HTR-8/SVneo (cell line): ENCODE measurements around the gene ZNF33A.
A peak's percentile ranks its signal among the peaks of the same experiment; 100 is the strongest.
"Not testable (repeated sequence)": the region's sequence is repeated elsewhere in the genome, so short reads cannot be mapped to it uniquely, and the experiment has no call there.

Source experiments
- DNase-seq: peaks from one replicate; pipeline ENCODE4 v3.0.0; 2011; ENCODE audit warnings: low spot score, mixed read lengths; ENCODE audit not compliant: insufficient read length
- FAIRE-seq: peaks from 2 replicates; lab custom pipeline; 2011; peaks lifted over from hg19 to GRCh38; lab: Jason Lieb, UNC

The ZNF33A gene

DNA sequence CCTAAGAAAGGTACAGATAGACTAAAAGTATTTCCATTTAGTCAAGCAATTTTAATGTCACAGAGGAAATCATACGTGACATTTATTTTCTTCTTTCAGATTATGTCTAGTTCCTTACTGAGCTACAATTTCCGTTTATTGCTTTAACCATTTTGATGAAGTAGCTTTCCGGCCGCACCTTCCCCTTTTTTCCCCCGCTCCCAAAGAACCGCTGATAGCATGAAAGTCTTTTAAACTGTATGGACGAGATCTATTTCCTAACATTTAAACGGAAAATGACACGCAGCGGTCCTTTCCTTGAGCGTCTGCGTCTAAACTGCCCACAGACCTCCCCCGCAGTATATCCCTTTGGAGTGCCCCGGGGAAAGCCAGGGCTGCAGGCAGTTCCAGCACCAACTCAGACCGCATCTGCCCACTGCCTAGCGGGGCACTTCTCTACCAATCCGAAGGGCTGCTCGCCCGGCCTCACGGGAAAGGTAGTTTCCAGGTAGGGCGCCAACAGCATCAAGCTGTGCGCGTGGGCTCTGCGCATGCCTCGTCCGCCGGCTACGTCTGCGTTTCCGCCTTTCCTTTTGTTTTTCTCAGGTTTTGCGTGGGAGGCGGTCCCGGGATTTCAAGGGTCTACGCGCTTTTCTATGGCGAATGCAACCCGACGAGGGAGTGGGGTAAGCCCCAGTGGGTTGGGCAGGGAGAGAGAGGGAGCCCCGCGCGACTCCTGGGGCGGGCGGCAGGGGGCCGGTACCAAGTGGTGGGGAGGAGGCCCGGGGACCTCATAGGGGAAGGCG is at the start of gene ZNF33A:
Gene ZNF33A (plus strand): TSS at position 557 of the 785 bp plus-strand sequence. CDS start 1,667 bp downstream, outside the sequence.
- FAIRE-seq, result peak; percentile 66
- DNase-seq, result peak; percentile 91

DNA sequence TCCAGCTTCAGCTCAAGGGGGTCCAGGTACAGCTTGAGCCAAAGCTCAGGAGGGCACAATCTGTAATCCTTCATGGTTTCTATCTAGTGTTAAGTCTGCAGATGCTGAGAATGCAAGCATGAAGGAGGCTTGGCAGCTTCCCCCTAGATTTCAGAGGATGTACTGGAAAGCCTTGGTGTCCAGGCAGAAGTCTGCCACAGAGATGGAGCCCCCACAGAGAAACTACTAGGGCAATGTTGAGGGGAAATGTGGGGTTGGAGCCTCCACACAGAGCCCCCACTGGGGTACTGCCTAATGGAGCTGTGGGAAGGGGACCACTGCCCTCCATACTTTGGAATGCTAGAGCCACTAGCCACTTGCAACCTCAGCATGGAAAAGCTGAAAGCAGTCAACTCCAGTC is 45.5 kb upstream of the ZNF33A start:
- DNase-seq, result no peak
- FAIRE-seq, result no peak

- DNase-seq, result no peak
- no peak for FAIRE-seq
These were observed 38.1 kb upstream of the ZNF33A start for GRCh38 chr10:37972396-37972795.

- peak; percentile 9 for FAIRE-seq
These were observed 35.0 kb upstream of the ZNF33A start for GRCh38 chr10:37975401-37975991.

DNA sequence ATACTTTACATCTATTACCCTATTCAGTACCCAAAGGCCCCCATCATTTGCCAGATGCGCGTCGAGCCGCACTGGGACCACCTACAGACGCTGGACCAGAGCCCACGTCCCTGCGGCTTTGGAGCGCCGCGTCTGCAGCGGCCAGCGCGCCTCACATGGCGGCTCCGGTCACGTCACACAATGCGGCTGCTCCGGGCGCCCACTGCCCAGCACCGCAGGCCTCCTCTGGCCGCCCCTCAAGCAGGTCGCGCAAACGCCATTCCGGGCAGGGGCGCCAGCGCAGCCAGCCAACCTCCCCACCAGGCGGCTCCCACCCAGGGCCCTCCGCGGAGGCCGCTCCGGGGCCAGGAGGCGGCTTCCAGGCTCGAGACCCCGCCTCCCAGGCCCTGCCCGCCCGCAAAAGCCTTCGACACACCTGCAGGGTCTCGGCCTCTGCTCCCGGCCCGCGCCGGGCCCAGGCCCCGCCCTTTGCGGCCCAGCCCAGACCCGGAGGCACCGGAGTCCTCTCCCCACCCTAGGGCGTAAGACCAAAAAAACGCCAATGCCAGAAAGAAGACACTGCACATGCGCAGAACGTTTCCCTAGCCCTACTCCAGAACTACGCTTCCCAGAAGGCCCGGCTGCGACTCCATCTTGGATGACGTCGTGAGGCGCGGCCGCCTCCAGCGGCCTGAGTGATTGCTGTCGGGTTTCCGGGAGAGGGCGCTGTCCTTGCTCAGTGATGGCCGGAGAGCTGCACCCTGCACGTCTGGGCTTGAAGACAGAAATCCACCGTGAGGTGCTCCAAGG is 34.2 kb upstream of the ZNF33A start, which contains the start of gene ZNF25:
Gene ZNF25 (minus strand): TSS at position 557 of the 789 bp plus-strand sequence. CDS start 4,925 bp downstream, outside the sequence.
- FAIRE-seq, result peak; percentile 97
- DNase-seq, result peak; percentile 98

More at GRCh38 chr10:37975401-37975991, 35.0 kb upstream of the ZNF33A start:
- DNase-seq, result no peak

- FAIRE-seq (no peak), DNase-seq (no peak)
These were observed 33.6 kb upstream of the ZNF33A start for GRCh38 chr10:37976880-37977203.

DNA sequence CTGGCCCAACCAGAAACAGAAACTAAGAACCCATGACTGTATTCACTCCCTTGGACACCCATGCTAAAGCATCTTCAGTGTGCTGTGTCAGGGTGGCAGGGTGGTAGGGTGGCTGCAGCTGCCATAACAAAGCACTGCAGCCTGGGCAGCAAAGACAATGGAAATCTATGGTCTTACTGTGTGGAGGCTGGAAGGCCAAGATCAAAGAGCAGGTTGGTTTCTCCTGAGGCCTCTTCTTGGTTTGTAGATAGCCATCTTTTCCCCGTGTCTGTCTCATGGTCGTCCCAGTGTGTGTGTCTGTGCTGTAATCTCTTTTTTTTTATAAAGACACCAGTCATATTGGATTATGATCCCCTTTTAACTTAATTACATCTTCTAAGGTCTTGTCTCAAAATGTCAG is 18.8 kb upstream of the ZNF33A start:
- DNase-seq (no peak), FAIRE-seq (no peak)

DNA sequence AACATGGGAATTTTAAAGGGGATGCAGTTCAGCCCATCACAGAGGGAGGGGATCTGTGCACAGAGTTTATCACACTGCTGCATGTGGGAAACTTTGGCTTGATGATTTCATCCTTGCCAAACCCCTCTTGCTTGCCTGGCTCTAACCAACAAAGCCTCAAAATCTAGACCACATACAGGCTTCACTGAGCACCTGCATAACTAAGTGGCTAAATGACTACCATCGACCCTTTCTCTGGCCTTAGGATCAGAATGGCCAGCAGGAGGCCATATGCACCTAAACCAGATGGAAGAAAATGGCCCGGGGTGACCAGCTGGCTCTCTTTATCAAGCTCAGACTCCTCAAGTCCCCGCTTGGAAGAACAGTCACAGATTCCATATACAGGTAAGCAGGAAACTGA is 18.4 kb upstream of the ZNF33A start:
- no peak for FAIRE-seq
- no peak for DNase-seq

DNA sequence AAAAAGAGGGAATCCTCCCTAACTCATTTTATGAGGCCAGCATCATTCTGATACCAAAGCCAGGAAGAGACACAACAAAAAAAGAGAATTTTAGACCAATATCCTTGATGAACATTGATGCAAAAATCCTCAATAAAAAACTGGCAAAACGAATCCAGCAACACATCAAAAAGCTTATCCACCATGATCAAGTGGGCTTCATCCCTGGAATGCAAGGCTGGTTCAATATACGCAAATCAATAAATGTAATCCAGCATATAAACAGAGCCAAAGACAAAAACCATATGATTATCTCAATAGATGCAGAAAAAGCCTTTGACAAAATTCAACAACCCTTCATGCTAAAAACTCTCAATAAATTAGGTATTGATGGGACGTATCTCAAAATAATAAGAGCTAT is 11.6 kb upstream of the ZNF33A start:
- not testable (repeated sequence) for DNase-seq, FAIRE-seq

- FAIRE-seq, DNase-seq: not testable (repeated sequence)
These were observed 10.0 kb upstream of the ZNF33A start for GRCh38 chr10:38000474-38000873.

DNA sequence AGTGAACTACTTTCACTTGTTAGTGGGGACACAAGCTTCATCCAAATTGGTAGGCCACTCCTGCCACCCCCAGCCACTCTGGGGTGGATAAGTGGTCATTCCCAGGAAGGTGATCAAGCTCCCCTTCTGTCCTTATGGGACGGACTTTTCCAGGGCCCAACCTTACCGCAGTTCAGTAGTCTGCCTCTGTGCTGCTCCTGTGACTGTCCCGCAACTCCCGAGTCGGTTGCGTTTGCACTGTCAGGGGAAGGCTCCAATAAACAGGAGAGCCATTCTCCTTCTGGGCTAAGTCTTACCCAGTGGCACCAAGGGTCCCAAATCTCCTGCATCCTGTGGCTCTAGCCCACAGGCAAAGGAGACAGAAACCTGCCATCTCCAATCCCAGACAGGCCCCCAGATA is 7.4 kb upstream of the ZNF33A start:
- DNase-seq (no peak), FAIRE-seq (no peak)

GRCh38 chr10:38003588-38003987 is 6.9 kb upstream of the ZNF33A start:
- FAIRE-seq (no peak), DNase-seq (no peak)

GRCh38 chr10:38007551-38007950 is 2.9 kb upstream of the ZNF33A start:
- no peak for DNase-seq
- no peak for FAIRE-seq

DNA sequence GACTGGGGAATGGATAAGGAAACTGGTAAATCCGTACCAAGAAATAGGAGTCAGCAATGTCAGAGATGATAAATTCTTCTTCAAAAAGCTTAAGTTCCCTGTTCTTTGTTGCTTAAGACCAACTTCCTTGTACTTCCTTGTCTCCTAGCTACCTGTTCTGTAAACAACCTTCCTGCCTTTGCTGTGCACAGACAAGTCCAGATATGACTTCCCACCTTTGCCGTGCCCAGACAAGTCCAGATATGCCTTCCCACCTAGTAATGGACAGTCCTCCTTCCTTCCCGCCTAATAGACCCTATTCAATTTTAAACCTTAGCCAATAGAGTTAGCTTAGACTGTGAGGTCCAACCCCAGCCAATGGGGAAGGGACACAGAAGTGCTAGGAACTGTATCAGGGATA is 2.5 kb upstream of the ZNF33A start:
- DNase-seq (no peak), FAIRE-seq (peak; percentile 82)

DNA sequence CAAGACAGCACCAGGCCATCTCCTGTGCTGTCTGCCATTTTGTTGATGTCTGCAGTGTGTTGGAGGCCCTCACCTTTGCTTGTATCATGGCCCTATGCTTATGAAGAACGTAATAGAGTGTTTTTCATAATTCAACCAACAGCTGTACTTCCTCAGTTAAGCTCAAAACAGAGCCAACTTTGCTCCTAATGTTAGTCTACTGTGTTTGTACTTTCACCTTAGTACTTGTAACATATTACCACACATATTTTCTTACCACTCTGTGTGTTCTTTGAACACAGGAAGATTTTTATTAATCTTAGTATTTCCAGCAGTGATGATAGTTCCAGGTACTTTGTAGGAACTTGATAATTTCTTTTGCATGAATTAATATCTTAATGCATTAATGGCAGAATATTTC is 5.9 kb downstream of the ZNF33A start:
- DNase-seq (no peak), FAIRE-seq (no peak)

DNA sequence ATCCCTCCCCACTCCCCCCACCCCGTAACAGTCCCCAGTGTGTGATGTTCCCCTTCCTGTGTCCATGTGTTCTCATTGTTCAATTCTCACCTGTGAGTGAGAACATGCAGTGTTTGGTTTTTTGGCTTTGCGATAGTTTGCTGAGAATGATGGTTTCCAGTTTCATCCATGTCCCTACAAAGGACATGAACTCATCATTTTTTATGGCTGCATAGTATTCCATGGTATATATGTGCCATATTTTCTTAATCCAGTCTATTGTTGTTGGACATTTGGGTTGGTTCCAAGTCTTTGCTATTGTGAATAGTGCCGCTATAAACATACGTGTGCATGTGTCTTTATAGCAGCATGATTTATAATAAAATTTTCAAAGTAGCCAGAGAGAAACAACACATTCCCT is 8.6 kb downstream of the ZNF33A start:
- not testable (repeated sequence) for DNase-seq, FAIRE-seq

GRCh38 chr10:38025283-38025682 is 14.8 kb downstream of the ZNF33A start:
- DNase-seq, result no peak
- peak; percentile 40 for FAIRE-seq

DNA sequence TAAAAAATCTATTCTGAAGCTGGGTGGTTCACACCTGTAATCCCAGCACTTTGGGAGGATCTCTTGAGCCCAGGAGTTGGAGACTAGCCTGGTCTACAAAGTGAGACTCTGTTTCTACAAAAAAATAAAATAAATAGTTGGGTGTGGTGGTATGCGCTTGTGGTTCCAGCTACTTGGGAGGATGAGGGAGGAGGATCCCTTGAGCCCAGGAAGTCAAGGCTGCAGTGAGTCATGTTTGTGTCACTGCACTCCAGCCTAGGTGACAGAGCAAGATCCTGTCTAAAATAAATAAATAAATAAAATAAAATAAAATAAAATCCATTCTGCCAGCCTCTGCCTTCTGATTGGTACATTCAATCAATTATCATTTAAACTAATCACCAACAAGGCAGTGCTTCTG is 17.5 kb downstream of the ZNF33A start:
- FAIRE-seq (no peak), DNase-seq (no peak)

GRCh38 chr10:38032886-38033285 is 22.4 kb downstream of the ZNF33A start:
- FAIRE-seq (no peak), DNase-seq (no peak)

DNA sequence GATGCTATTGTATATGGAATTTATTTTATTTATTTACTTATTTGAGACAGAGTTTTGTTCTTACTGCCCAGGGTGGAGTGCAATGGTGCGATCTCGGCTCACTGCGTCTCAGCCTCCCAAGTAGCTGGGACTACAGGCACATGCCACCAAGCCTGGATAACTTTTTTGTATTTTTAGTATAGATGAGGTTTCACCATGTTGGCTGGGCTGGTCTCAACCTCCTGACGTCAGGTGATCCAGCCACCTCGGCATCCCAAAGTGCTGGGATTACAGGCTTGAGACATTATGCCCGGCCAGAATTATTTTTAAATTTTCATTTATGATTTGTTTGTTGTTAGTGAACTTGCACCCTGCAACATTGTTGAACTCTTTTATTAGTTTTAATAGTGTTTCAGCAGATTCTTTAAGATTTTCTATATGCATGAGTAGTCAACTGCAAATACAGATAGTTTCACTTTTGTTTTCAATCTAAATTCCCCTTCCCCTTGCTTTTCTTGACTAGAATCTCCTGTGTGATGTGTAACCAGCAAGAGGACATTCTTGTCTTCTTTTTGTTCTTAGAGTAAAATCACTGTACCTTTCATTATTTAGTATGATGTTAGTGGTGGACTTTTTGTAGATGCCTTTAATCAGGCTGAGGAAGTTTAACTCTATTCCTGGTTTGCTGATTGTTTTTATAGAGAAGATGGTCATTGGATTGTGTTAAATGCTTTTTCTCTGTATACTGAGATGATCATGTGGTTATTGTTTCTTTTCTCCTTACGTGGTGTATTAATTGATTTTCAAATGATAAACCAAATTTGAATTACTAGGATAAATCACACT is 27.8 kb downstream of the ZNF33A start:
- DNase-seq, result no peak
- no peak for FAIRE-seq
